WTC11 (cell line): ENCODE measurements around the gene ROBO1. TPM values are rescaled to one million over a fixed set of nuclear protein-coding genes. Genes with fewer than 3 reads are reported as not detected.

Experiments used
- ATAC-seq: fragments of 200-7000 bp; cut with Tn5 transposase; 2 replicates; pipeline ENCODE4 v1.10.0; 2021; ENCODE audit warnings: mild to moderate bottlenecking, moderate library complexity
- CTCF ChIA-PET: fragments of 300-600 bp; sonication (Branson Sonifier 250); formaldehyde crosslinking; loops from one replicate; lab custom pipeline; 2021; ENCODE audit warnings: antibody characterized with exemption; lab: Charles Lee
- POLR2A ChIA-PET: fragments of 350-600 bp; sonication (Branson Sonifier 250); formaldehyde crosslinking; loops from one replicate; lab custom pipeline; 2021; ENCODE audit warnings: antibody characterized with exemption; lab: Charles Lee
- DNase-seq: peaks from one replicate; pipeline ENCODE4 v3.0.0; 2021; ENCODE audit warnings: low spot score
- H3K27ac Mint-ChIP-seq: 2 replicates; pipeline ENCODE4 v1.8.0; 2021; ENCODE audit warnings: mixed read lengths
- H3K27me3 Mint-ChIP-seq: 2 replicates; pipeline ENCODE4 v1.8.0; 2021; ENCODE audit warnings: low read depth, mild to moderate bottlenecking, moderate library complexity, mixed read lengths
- H3K36me3 Mint-ChIP-seq: 2 replicates; pipeline ENCODE4 v1.8.0; 2021; ENCODE audit warnings: mixed read lengths
- H3K4me1 Mint-ChIP-seq: 2 replicates; pipeline ENCODE4 v1.8.0; 2022; ENCODE audit warnings: mixed read lengths
- H3K4me3 Mint-ChIP-seq: 2 replicates; pipeline ENCODE4 v1.8.0; 2021; ENCODE audit warnings: mild to moderate bottlenecking, moderate library complexity, mixed read lengths
- H3K9me3 Mint-ChIP-seq: 2 replicates; pipeline ENCODE4 v1.8.0; 2021; ENCODE audit warnings: mixed read lengths
- ARID4B ChIP-seq: sonication (generic); formaldehyde crosslinking; IDR thresholded peaks from 2 replicates; pipeline ENCODE4 v1.8.0; 2023; ENCODE audit warnings: missing genetic modification reagents, mild to moderate bottlenecking, borderline replicate concordance
- ERG ChIP-seq: fragments of 250-450 bp; sonication (Bioruptor Pico); IDR thresholded peaks from 2 replicates; pipeline ENCODE4 v1.8.0; 2021; ENCODE audit warnings: mild to moderate bottlenecking
- FOXP1 ChIP-seq: sonication (generic); formaldehyde crosslinking; IDR thresholded peaks from 2 replicates; pipeline ENCODE4 v1.8.0; 2022; ENCODE audit warnings: missing genetic modification reagents, mild to moderate bottlenecking, moderate library complexity, borderline replicate concordance
- PRDM15 ChIP-seq: sonication (generic); formaldehyde crosslinking; IDR thresholded peaks from 2 replicates; pipeline ENCODE4 v1.8.0; 2022; ENCODE audit warnings: missing genetic modification reagents
- TEAD1 ChIP-seq: sonication (generic); formaldehyde crosslinking; IDR thresholded peaks from 2 replicates; pipeline ENCODE4 v1.8.0; 2022; ENCODE audit warnings: mild to moderate bottlenecking, missing genetic modification reagents
- TP53 ChIP-seq: sonication (generic); formaldehyde crosslinking; IDR thresholded peaks from 2 replicates; pipeline ENCODE4 v1.8.1; 2023; ENCODE audit warnings: mild to moderate bottlenecking, missing genetic modification reagents
- ZMAT4 ChIP-seq: fragments of 250-450 bp; sonication (Bioruptor Pico); IDR thresholded peaks from 2 replicates; pipeline ENCODE4 v1.9.0; 2021; ENCODE audit warnings: mild to moderate bottlenecking
- ZNF138 ChIP-seq: sonication (generic); formaldehyde crosslinking; conservative IDR thresholded peaks from 2 replicates; pipeline ENCODE4 v1.8.1; 2022; ENCODE audit warnings: mild to moderate bottlenecking, moderate library complexity, missing genetic modification reagents
- ZNF396 ChIP-seq: fragments of 250-450 bp; sonication (Bioruptor Pico); IDR thresholded peaks from 2 replicates; pipeline ENCODE4 v1.8.0; 2021; ENCODE audit warnings: mild to moderate bottlenecking, moderate library complexity, borderline replicate concordance
- ZNF416 ChIP-seq: fragments of 250-450 bp; sonication (Bioruptor Pico); IDR thresholded peaks from 2 replicates; pipeline ENCODE4 v1.9.0; 2021; ENCODE audit warnings: mild to moderate bottlenecking, inconsistent platforms
- total RNA-seq: library from RNA; stranded (reverse); gene quantifications from 3 replicates; pipeline ENCODE4 v1.2.3, GENCODE V29; 2021

The ROBO1 gene
- total RNA-seq, 1 experiment from 2014 or later, result 90.9 TPM

GRCh38 chr3:79769229-79769628 is 1.4 kb upstream of the ROBO1 start (continued):
- TF ChIP-seq ZNF138 (no peak), FOXP1 (CRISPR knock-in tag) (no peak), PRDM15 (no peak), ARID4B (no peak)

- Mint-ChIP-seq H3K4me1 (peaks cover 15% of the 10 kb centered on the region), H3K4me3 (no peak overlapping the region), H3K27ac (no peak overlapping the region), H3K36me3 (no peaks in the 10 kb centered on the region; the same call in 1 of the 2 replicates), H3K27me3 (peaks cover 7% of the 10 kb centered on the region), H3K9me3 (peaks cover 3% of the 10 kb centered on the region; the same call in 1 of the 2 replicates)
- ChIA-PET POLR2A (no interaction called here), CTCF (no interaction called here)
- TF ChIP-seq ERG (CRISPR knock-in tag) (no peak), ZNF396 (no peak), PRDM15 (no peak), TP53 (CRISPR knock-in tag) (no peak), ZMAT4 (no peak), TEAD1 (CRISPR knock-in tag) (no peak), ZNF416 (CRISPR knock-in tag) (no peak)
- peak; percentile 25 for DNase-seq
- ATAC-seq, result peak; percentile 62
Measured at GRCh38 chr3:79767194-79767904, 449 bp downstream of the ROBO1 start.
